Panc1 (cell line): ENCODE measurements around the gene CFDP1. TPM values are rescaled to one million over a fixed set of nuclear protein-coding genes. Genes with fewer than 3 reads are reported as not detected.

Experiments used
- ATAC-seq: fragments of 200-7000 bp; cut with Tn5 transposase; 2 replicates; pipeline ENCODE4 v1.9.1; 2020; ENCODE audit warnings: mild to moderate bottlenecking, moderate library complexity
- BruUV-seq: library from RNA; stranded (reverse); fragments of 400-500 nt; replicated peaks from 2 replicates; lab custom pipeline; 2021; lab: Mats Ljungman, UMichigan
- CTCF ChIA-PET: fragments of 300-600 bp; sonication (Branson Sonifier 250); formaldehyde crosslinking; loops from one replicate; lab custom pipeline; 2022; ENCODE audit warnings: antibody characterized with exemption; lab: Charles Lee
- POLR2A ChIA-PET: fragments of 300-600 bp; sonication (Branson Sonifier 250); formaldehyde crosslinking; loops from one replicate; lab custom pipeline; 2022; ENCODE audit warnings: antibody characterized with exemption; lab: Charles Lee
- DNase-seq: peaks from one replicate; pipeline ENCODE4 v3.0.0-alpha.2; 2010; ENCODE audit warnings: low read depth, low spot score
- H3K27ac ChIP-seq: 2 replicates; pipeline ENCODE4 v1.5.1; 2011; ENCODE audit warnings: mild to moderate bottlenecking, low read length, inconsistent platforms
- H3K27me3 ChIP-seq: fragments of 200-500 bp; sonication (Bioruptor generic); 2 replicates; pipeline ENCODE4 v1.6.0; 2014; ENCODE audit warnings: low read length, inconsistent platforms; ENCODE audit not compliant: control insufficient read depth, insufficient read depth
- H3K36me3 ChIP-seq: fragments of 200-500 bp; sonication (Bioruptor generic); 2 replicates; pipeline ENCODE4 v1.5.1; 2014; ENCODE audit warnings: inconsistent platforms, mild to moderate bottlenecking, low read length, moderate library complexity; ENCODE audit not compliant: control insufficient read depth, insufficient read depth
- H3K4me1 ChIP-seq: 2 replicates; pipeline ENCODE4 v1.5.1; 2011; ENCODE audit warnings: inconsistent platforms, mild to moderate bottlenecking, low read length, moderate library complexity; ENCODE audit not compliant: control insufficient read depth, insufficient read depth
- H3K4me3 ChIP-seq, 2 experiments: 2 replicates each; pipeline ENCODE4 v1.5.1; 2011 to 2012; ENCODE audit warnings: low read depth in 2 of 2, low read length in 2 of 2, mild to moderate bottlenecking in 2 of 2, inconsistent platforms in 1 of 2, moderate library complexity in 1 of 2
- H3K9me3 ChIP-seq: fragments of 200-500 bp; sonication (Bioruptor generic); 2 replicates; pipeline ENCODE4 v1.5.1; 2014; ENCODE audit warnings: low read depth, mild to moderate bottlenecking, inconsistent platforms, low read length, moderate library complexity; ENCODE audit not compliant: control insufficient read depth, insufficient read depth
- POLR2AphosphoS5 ChIP-seq: IDR thresholded peaks from 2 replicates; pipeline ENCODE4 v1.6.1; 2012; ENCODE audit warnings: mild to moderate bottlenecking, low read depth, low read length, moderate library complexity
- SIN3A ChIP-seq: IDR thresholded peaks from 2 replicates; pipeline ENCODE4 v1.6.1; 2012; ENCODE audit warnings: low read depth, mild to moderate bottlenecking, low read length, moderate library complexity, borderline replicate concordance; ENCODE audit not compliant: insufficient read depth
- TCF7L2 ChIP-seq: IDR thresholded peaks from 2 replicates; pipeline ENCODE4 v1.6.1; 2011; ENCODE audit warnings: mild to moderate bottlenecking, low read depth, low read length, inconsistent platforms
- in situ Hi-C: cut with HindIII; loops from 2 replicates; pipeline ENCODE4 v1.10.0; 2016; ENCODE audit warnings: low sequenced_read_pairs, low pct_unique_long_range_greater_than_20kb
- intact Hi-C: fragments of 100-400 bp; cut with micrococcal nuclease; formaldehyde crosslinking; loops from one replicate; pipeline ENCODE4 v1.10.0; 2022; ENCODE audit not compliant: unreplicated experiment
- total RNA-seq: library from RNA; stranded (reverse); gene quantifications from one replicate; pipeline ENCODE4 v1.2.1, GENCODE V29; 2021; ENCODE audit not compliant: unreplicated experiment
- TF ChIP-seq, protein P1 (sequence below), 2 experiments: IDR thresholded peaks; 2 replicates each; pipeline ENCODE4 v1.6.1; 2011 to 2012; ENCODE audit warnings: low read depth in 2 of 2, control low read depth in 1 of 2, low read length in 1 of 2, mild to moderate bottlenecking in 1 of 2, moderate library complexity in 1 of 2; ENCODE audit not compliant: insufficient read depth in 1 of 2
- TF ChIP-seq, protein P2 (sequence below): fragments of 450-650 bp; IDR thresholded peaks from 2 replicates; pipeline ENCODE4 v1.5.1; 2017; ENCODE audit warnings: mild to moderate bottlenecking

CFDP1 gene
- total RNA-seq, 1 experiment from 2014 or later: 25.7 TPM

GRCh38 chr16:75247249-75247648 is 186.1 kb downstream of the CFDP1 start:
- DNase-seq (no peak), ATAC-seq (no peak)
- ChIA-PET CTCF (no interaction called here), POLR2A (no interaction called here)
- Histone ChIP-seq H3K27me3 (no peaks in the 10 kb centered on the region), H3K4me3 (peak overlapping the region in 1 of 2 experiments; percentile 18; a peak in 2 of 4 replicates), H3K36me3 (no peaks in the 10 kb centered on the region), H3K9me3 (no peaks in the 10 kb centered on the region), H3K27ac (peak overlapping the region; percentile 95), H3K4me1 (peaks cover 64% of the 10 kb centered on the region)
- in situ Hi-C loops (no loop called here), intact Hi-C loops (no loop called here)
- no peak for TF ChIP-seq TCF7L2
- TF ChIP-seq POLR2AphosphoS5: no peak
- TF ChIP-seq, protein P1, sequence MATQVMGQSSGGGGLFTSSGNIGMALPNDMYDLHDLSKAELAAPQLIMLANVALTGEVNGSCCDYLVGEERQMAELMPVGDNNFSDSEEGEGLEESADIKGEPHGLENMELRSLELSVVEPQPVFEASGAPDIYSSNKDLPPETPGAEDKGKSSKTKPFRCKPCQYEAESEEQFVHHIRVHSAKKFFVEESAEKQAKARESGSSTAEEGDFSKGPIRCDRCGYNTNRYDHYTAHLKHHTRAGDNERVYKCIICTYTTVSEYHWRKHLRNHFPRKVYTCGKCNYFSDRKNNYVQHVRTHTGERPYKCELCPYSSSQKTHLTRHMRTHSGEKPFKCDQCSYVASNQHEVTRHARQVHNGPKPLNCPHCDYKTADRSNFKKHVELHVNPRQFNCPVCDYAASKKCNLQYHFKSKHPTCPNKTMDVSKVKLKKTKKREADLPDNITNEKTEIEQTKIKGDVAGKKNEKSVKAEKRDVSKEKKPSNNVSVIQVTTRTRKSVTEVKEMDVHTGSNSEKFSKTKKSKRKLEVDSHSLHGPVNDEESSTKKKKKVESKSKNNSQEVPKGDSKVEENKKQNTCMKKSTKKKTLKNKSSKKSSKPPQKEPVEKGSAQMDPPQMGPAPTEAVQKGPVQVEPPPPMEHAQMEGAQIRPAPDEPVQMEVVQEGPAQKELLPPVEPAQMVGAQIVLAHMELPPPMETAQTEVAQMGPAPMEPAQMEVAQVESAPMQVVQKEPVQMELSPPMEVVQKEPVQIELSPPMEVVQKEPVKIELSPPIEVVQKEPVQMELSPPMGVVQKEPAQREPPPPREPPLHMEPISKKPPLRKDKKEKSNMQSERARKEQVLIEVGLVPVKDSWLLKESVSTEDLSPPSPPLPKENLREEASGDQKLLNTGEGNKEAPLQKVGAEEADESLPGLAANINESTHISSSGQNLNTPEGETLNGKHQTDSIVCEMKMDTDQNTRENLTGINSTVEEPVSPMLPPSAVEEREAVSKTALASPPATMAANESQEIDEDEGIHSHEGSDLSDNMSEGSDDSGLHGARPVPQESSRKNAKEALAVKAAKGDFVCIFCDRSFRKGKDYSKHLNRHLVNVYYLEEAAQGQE (IDR thresholded peaks at IDR 0.05; ENCODE audit: insufficient read depth in 1 of 2, low read depth in 2 of 2, low read length in 1 of 2): no peak
- TF ChIP-seq, protein P2, sequence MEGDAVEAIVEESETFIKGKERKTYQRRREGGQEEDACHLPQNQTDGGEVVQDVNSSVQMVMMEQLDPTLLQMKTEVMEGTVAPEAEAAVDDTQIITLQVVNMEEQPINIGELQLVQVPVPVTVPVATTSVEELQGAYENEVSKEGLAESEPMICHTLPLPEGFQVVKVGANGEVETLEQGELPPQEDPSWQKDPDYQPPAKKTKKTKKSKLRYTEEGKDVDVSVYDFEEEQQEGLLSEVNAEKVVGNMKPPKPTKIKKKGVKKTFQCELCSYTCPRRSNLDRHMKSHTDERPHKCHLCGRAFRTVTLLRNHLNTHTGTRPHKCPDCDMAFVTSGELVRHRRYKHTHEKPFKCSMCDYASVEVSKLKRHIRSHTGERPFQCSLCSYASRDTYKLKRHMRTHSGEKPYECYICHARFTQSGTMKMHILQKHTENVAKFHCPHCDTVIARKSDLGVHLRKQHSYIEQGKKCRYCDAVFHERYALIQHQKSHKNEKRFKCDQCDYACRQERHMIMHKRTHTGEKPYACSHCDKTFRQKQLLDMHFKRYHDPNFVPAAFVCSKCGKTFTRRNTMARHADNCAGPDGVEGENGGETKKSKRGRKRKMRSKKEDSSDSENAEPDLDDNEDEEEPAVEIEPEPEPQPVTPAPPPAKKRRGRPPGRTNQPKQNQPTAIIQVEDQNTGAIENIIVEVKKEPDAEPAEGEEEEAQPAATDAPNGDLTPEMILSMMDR: no peak
- no peak for TF ChIP-seq SIN3A
- BruUV-seq: no TSS peak

DNA sequence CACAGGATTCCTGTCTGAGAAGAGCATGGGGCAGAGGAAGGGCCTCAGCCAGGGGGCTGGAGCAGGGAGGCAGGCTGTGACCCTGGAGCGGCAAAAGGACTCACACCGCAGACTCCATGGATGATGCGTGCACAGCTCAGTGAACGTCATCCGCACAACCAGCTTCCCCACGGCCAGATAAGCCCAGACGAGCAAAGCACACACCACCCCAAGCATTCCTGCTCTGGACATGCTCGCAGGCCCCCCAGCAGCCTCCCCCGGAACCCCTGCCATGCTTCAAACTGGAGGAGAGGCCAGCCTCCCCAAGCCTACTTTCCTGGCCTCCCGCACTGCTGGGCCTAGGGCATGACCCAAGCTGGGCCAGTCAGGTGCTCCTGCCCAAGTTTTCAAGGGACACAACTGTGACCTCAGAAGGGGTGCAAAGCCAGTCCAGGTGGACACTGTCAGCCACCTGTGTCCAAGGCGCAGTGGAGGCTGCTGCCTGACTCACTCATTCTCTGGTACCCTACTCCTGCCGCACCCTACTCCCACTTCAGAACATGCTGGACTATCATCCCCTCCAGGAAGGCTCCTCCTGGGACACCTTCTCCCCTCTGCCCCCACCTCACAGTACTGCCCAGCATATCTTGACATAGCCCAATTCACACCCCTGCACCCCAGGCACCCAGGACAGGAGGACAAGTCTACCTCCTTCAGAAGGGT is 186.6 kb downstream of the CFDP1 start:
- intact Hi-C loops (no loop called here), in situ Hi-C loops (no loop called here)
- BruUV-seq: no TSS peak
- no peak for ATAC-seq
- Histone ChIP-seq H3K36me3 (no peaks in the 10 kb centered on the region), H3K27me3 (no peaks in the 10 kb centered on the region), H3K4me1 (peaks cover 61% of the 10 kb centered on the region), H3K27ac (peak overlapping the region; percentile 95), H3K9me3 (no peaks in the 10 kb centered on the region), H3K4me3 (0 out of 4 replicates have a peak overlapping the region, but pooled peaks of 1 of the 2 experiments have one; percentile 14)
- ChIA-PET CTCF (no interaction called here), POLR2A (no interaction called here)
- no peak for DNase-seq
- TF ChIP-seq POLR2AphosphoS5 (no peak), SIN3A (no peak), TCF7L2 (no peak)
- TF ChIP-seq, protein P1 (IDR thresholded peaks at IDR 0.05; ENCODE audit: insufficient read depth in 1 of 2, low read depth in 2 of 2, low read length in 1 of 2): no peak
- TF ChIP-seq, protein P2: no peak
